Measurements from ENCODE around the gene ECHDC3.

Gene ECHDC3

DNA sequence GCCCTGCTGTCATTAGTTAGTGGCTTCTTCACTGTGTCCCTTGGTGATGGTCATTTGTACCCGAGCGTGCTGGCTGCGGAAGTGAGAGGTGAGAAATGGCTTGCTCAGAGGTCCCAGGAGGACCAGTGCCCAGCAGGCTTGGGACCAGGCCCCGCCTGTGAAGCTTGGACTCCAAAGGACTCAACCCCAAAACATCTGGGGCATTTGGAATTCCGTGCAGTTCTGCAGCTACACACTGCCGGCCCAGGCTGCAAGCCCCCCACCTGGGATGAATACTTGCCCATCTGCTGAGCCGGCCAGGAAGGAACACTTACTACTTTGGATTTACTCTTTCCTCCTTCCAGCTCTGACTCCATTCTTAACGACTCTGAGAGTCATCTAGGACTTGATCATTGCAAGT lies 18.0 kb downstream of the ECHDC3 start:
- Histone ChIP-seq H3F3A (ENCODE audit: control insufficient read depth, insufficient read depth) (no peaks in the 10 kb centered on the region), H3K9me2 (replicated peaks; ENCODE audit: control insufficient read depth, low read length) (no peaks in the 10 kb centered on the region), H3K79me2 (ENCODE audit: control insufficient read depth, low read length) (no peaks in the 10 kb centered on the region), H3K4me3 (ENCODE audit: low read length) (no peak overlapping the region), H3K4me1 (ENCODE audit: control insufficient read depth, low read length) (peaks cover 8% of the 10 kb centered on the region), H3K9me3 (ENCODE audit: control insufficient read depth, insufficient read depth, low read length) (no peaks in the 10 kb centered on the region), H3K27me3 (ENCODE audit: control insufficient read depth, low read length) (no peaks in the 10 kb centered on the region), H4K20me1 (ENCODE audit: control insufficient read depth, insufficient read depth, low read depth, low read length) (no peaks in the 10 kb centered on the region), H3K36me3 (ENCODE audit: control insufficient read depth, low read length) (no peaks in the 10 kb centered on the region), H3K4me2 (ENCODE audit: low read length) (no peak overlapping the region), H3K27ac (ENCODE audit: low read depth, low read length) (no peak overlapping the region)
- no peak for TF ChIP-seq EZH2phosphoT487 (IDR thresholded peaks at IDR 0.05; ENCODE audit: borderline replicate concordance, low read length)
- TF ChIP-seq, protein P1, sequence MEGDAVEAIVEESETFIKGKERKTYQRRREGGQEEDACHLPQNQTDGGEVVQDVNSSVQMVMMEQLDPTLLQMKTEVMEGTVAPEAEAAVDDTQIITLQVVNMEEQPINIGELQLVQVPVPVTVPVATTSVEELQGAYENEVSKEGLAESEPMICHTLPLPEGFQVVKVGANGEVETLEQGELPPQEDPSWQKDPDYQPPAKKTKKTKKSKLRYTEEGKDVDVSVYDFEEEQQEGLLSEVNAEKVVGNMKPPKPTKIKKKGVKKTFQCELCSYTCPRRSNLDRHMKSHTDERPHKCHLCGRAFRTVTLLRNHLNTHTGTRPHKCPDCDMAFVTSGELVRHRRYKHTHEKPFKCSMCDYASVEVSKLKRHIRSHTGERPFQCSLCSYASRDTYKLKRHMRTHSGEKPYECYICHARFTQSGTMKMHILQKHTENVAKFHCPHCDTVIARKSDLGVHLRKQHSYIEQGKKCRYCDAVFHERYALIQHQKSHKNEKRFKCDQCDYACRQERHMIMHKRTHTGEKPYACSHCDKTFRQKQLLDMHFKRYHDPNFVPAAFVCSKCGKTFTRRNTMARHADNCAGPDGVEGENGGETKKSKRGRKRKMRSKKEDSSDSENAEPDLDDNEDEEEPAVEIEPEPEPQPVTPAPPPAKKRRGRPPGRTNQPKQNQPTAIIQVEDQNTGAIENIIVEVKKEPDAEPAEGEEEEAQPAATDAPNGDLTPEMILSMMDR (IDR thresholded peaks at IDR 0.05; ENCODE audit: low read depth, low read length, poor library complexity, severe bottlenecking): no peak

- Histone ChIP-seq H3K27ac (ENCODE audit: low read depth, low read length) (no peak overlapping the region), H3K4me3 (ENCODE audit: low read length) (no peak overlapping the region), H3K4me1 (ENCODE audit: control insufficient read depth, low read length) (peaks cover 8% of the 10 kb centered on the region), H3K9me2 (replicated peaks; ENCODE audit: control insufficient read depth, low read length) (no peaks in the 10 kb centered on the region), H3K9me3 (ENCODE audit: control insufficient read depth, insufficient read depth, low read length) (no peaks in the 10 kb centered on the region), H3K27me3 (ENCODE audit: control insufficient read depth, low read length) (no peaks in the 10 kb centered on the region), H3K4me2 (ENCODE audit: low read length) (no peak overlapping the region), H4K20me1 (ENCODE audit: control insufficient read depth, insufficient read depth, low read depth, low read length) (no peaks in the 10 kb centered on the region), H3F3A (ENCODE audit: control insufficient read depth, insufficient read depth) (no peaks in the 10 kb centered on the region), H3K36me3 (ENCODE audit: control insufficient read depth, low read length) (no peaks in the 10 kb centered on the region), H3K79me2 (ENCODE audit: control insufficient read depth, low read length) (no peaks in the 10 kb centered on the region)
- TF ChIP-seq, protein P1 (IDR thresholded peaks at IDR 0.05; ENCODE audit: low read depth, low read length, poor library complexity, severe bottlenecking): no peak
- no peak for TF ChIP-seq EZH2phosphoT487 (IDR thresholded peaks at IDR 0.05; ENCODE audit: borderline replicate concordance, low read length)
Measured at GRCh38 chr10:11760861-11761260, 18.7 kb downstream of the ECHDC3 start.

GRCh38 chr10:11761431-11761830 lies 19.2 kb downstream of the ECHDC3 start:
- Histone ChIP-seq H3K27ac (ENCODE audit: low read depth, low read length) (no peak overlapping the region), H3K27me3 (ENCODE audit: control insufficient read depth, low read length) (no peaks in the 10 kb centered on the region), H3K9me3 (ENCODE audit: control insufficient read depth, insufficient read depth, low read length) (no peaks in the 10 kb centered on the region), H3K4me3 (ENCODE audit: low read length) (no peak overlapping the region), H4K20me1 (ENCODE audit: control insufficient read depth, insufficient read depth, low read depth, low read length) (no peaks in the 10 kb centered on the region), H3K4me1 (ENCODE audit: control insufficient read depth, low read length) (peaks cover 8% of the 10 kb centered on the region), H3F3A (ENCODE audit: control insufficient read depth, insufficient read depth) (no peaks in the 10 kb centered on the region), H3K4me2 (ENCODE audit: low read length) (no peak overlapping the region), H3K79me2 (ENCODE audit: control insufficient read depth, low read length) (no peaks in the 10 kb centered on the region), H3K9me2 (replicated peaks; ENCODE audit: control insufficient read depth, low read length) (no peaks in the 10 kb centered on the region), H3K36me3 (ENCODE audit: control insufficient read depth, low read length) (no peaks in the 10 kb centered on the region)
- TF ChIP-seq, protein P1 (IDR thresholded peaks at IDR 0.05; ENCODE audit: low read depth, low read length, poor library complexity, severe bottlenecking): no peak
- TF ChIP-seq EZH2phosphoT487 (IDR thresholded peaks at IDR 0.05; ENCODE audit: borderline replicate concordance, low read length): no peak
